ENCODE data around the gene NSMCE1. TPM values are rescaled to one million over a fixed set of nuclear protein-coding genes. Genes with fewer than 3 reads are reported as not detected.

The NSMCE1 gene
- total and polyA plus RNA-seq, 7 experiments from 2014 or later, result 45.5 to 220 (median 71.7) TPM

DNA sequence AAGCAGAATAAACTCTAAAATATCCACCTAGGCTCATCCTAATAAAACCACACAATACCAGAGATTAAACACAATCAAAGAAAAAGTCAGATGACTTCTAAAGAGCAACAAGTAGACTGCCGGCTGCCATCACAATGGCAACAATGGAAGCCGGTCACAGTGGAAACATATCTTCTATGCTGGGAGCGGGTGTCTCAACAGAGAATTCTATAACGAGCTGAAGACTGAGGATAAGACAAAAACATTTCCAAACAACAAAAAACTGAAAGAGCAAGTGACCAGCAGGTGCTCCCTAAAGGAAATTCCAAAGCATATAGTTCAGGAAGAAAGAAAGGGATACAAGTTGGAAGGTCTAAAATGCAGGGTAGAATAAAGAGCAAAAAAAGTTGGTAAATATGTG, 8.9 kb downstream of the NSMCE1 start:
- H3K36me3 Mint-ChIP-seq, result peaks cover 23 to 61% (median 38%) of the 10 kb centered on the region in 5 donors
- no peak overlapping the region for H3K4me3 Mint-ChIP-seq
- no peaks in the 10 kb centered on the region for H3K9me3 ChIP-seq (ENCODE audit: control insufficient read depth in 2 of 3, low read length in 3 of 3)
- H3K4me1 Mint-ChIP-seq, result peaks cover 41 to 87% (median 84%) of the 10 kb centered on the region in 7 donors
- H3K27ac Mint-ChIP-seq, result peak overlapping the region in 5 of 9 donors; percentile 5 to 79 (median 25)
- POLR2A ChIA-PET, result interaction anchor here (0.8 to 1.4 kb wide), 6 partner anchors 9 to 25 kb away, joined by 3 to 5 read pairs (median 3); partner anchors contain the start of gene NSMCE1
- H3K27ac ChIP-seq (ENCODE audit: low read depth, low read length), result no peak overlapping the region
- CTCF ChIA-PET, result interaction anchor here (0.7 to 0.8 kb wide), 2 partner anchors 121 to 141 kb away, joined by 3 read pairs; no protein-coding TSS in a partner anchor
- ATAC-seq (no peak), DNase-seq (no peak)
- peaks cover 0 to 7% of the 10 kb centered on the region in 2 donors for H3K4me1 ChIP-seq (ENCODE audit: control insufficient read depth in 2 of 2, insufficient read depth in 2 of 2, low read length in 2 of 2)
- H3K4me3 ChIP-seq (ENCODE audit: low read length), result no peak overlapping the region
- H3K9me3 Mint-ChIP-seq, result peaks cover 0 to 4% (median 0%) of the 10 kb centered on the region in 11 donors
- H3K27me3 ChIP-seq (ENCODE audit: control insufficient read depth in 2 of 2, insufficient read depth in 2 of 2, low read length in 2 of 2), result no peaks in the 10 kb centered on the region
- no peaks in the 10 kb centered on the region for H3K27me3 Mint-ChIP-seq
- intact Hi-C loops (cut with micrococcal nuclease), result no loop called here
- H3K36me3 ChIP-seq (ENCODE audit: control insufficient read depth in 2 of 3, insufficient read depth in 3 of 3, low read length in 3 of 3), result peaks cover 0 to 14% (median 3%) of the 10 kb centered on the region in 3 experiments

DNA sequence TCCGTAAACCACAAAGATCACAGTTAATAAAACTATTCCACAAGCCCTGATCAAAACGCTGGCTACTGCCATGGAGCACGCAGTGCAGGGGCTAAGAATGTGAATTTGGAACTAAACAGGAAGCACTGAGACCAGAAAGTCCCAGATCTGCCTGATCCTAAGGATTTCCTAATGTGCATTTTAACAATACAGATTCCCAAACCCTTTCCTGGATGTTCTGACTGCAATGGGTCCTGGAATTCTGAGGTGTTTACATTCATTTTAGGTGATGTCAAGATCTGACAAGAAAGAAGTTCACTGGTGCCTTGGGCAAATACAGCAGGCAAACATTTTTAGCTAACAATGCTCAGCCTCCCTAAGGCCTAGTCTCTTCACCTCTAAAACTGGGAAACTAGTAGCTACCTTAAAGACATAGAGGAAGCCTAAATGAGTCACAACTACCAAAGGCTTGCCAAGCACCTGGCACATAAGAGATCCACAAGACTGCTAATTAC, 10.3 kb downstream of the NSMCE1 start:
- ATAC-seq, result no peak

DNA sequence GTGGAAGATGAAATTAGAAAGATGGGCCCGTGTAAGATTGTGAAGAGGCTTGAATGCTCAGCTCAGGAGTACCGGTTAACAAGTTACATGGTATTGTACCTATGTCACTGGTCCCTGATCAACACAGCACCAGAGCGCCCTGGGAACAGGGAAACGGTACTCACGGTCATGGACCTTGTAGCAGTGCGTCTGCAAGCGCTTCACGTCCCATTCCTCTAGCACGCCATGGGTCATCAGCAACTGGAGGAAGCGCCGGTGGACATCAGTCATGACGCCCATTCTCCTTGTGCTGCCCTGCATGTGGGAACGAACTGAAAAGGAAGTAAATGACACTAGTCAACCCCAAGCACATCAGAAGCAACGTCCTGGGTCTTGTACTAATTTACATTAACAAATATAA, 11.3 kb downstream of the NSMCE1 start:
- POLR2A ChIA-PET, result interaction anchor here (12.1 kb wide), 1 partner anchor 20 kb away, joined by 142 read pairs; no protein-coding TSS in a partner anchor
- Histone ChIP-seq H3K9me3 (ENCODE audit: control insufficient read depth in 2 of 3, low read length in 3 of 3) (no peaks in the 10 kb centered on the region), H3K27ac (ENCODE audit: low read depth, low read length) (no peak overlapping the region), H3K4me1 (ENCODE audit: control insufficient read depth in 2 of 2, insufficient read depth in 2 of 2, low read length in 2 of 2) (peaks cover 4 to 28% of the 10 kb centered on the region in 2 donors), H3K27me3 (ENCODE audit: control insufficient read depth in 2 of 2, insufficient read depth in 2 of 2, low read length in 2 of 2) (no peaks in the 10 kb centered on the region), H3K4me3 (ENCODE audit: low read length) (no peak overlapping the region), H3K36me3 (ENCODE audit: control insufficient read depth in 2 of 3, insufficient read depth in 3 of 3, low read length in 3 of 3) (peaks cover 0 to 14% (median 3%) of the 10 kb centered on the region in 3 experiments)
- DNase-seq (no peak), ATAC-seq (no peak)
- peak overlapping the region in 3 of 9 donors; percentile 20 to 91 (median 28) for H3K27ac Mint-ChIP-seq
- H3K4me3 Mint-ChIP-seq, result no peak overlapping the region
- intact Hi-C loops (cut with micrococcal nuclease), result no loop called here
- no peaks in the 10 kb centered on the region for H3K9me3 Mint-ChIP-seq
- peaks cover 17 to 55% (median 35%) of the 10 kb centered on the region in 5 donors for H3K36me3 Mint-ChIP-seq
- H3K27me3 Mint-ChIP-seq, result no peaks in the 10 kb centered on the region
- CTCF ChIA-PET, result no interaction called here
- peaks cover 48 to 87% (median 82%) of the 10 kb centered on the region in 7 donors for H3K4me1 Mint-ChIP-seq

More for the DNA sequence above, 10.3 kb downstream of the NSMCE1 start:
- ChIA-PET CTCF (no interaction called here), POLR2A (interaction anchor here (12.1 kb wide), 1 partner anchor 21 kb away, joined by 142 read pairs; no protein-coding TSS in a partner anchor)
- Mint-ChIP-seq H3K4me1 (peaks cover 50 to 89% (median 86%) of the 10 kb centered on the region in 7 donors), H3K4me3 (no peak overlapping the region), H3K27ac (peak overlapping the region in 6 of 9 donors; percentile 13 to 70 (median 44)), H3K27me3 (no peaks in the 10 kb centered on the region), H3K36me3 (peaks cover 23 to 59% (median 43%) of the 10 kb centered on the region in 5 donors), H3K9me3 (peaks cover 0 to 3% (median 0%) of the 10 kb centered on the region in 11 donors)
- no peaks in the 10 kb centered on the region for H3K9me3 ChIP-seq (ENCODE audit: control insufficient read depth in 2 of 3, low read length in 3 of 3)
- intact Hi-C loops (cut with micrococcal nuclease), result no loop called here
- H3K4me3 ChIP-seq (ENCODE audit: low read length), result no peak overlapping the region
- H3K27ac ChIP-seq (ENCODE audit: low read depth, low read length), result no peak overlapping the region
- H3K27me3 ChIP-seq (ENCODE audit: control insufficient read depth in 2 of 2, insufficient read depth in 2 of 2, low read length in 2 of 2), result no peaks in the 10 kb centered on the region
- H3K36me3 ChIP-seq (ENCODE audit: control insufficient read depth in 2 of 3, insufficient read depth in 3 of 3, low read length in 3 of 3), result peaks cover 0 to 14% (median 3%) of the 10 kb centered on the region in 3 experiments
- H3K4me1 ChIP-seq (ENCODE audit: control insufficient read depth in 2 of 2, insufficient read depth in 2 of 2, low read length in 2 of 2), result peaks cover 4 to 21% of the 10 kb centered on the region in 2 donors
- no peak for DNase-seq

DNA sequence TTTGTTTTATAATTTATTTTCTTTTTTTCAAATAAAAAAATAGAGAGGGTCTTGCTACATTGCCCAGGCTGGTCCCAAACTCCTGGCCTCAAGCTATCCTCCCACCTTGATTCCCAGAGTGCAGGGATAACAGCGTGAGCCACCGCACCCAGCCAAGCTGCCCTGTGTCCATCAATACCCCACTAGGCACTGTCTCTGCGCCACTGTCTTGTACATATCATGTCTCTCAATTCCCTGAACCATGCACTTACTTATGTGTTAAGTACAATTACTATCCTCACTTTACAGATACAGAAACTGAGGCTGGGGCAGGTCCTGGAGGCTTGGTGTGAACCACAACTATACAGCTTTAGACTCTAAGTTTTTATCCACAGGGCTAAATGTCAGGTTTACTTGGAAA, 11.7 kb downstream of the NSMCE1 start:
- Histone ChIP-seq H3K27ac (ENCODE audit: low read depth, low read length) (no peak overlapping the region), H3K36me3 (ENCODE audit: control insufficient read depth in 2 of 3, insufficient read depth in 3 of 3, low read length in 3 of 3) (peaks cover 0 to 14% (median 3%) of the 10 kb centered on the region in 3 experiments), H3K27me3 (ENCODE audit: control insufficient read depth in 2 of 2, insufficient read depth in 2 of 2, low read length in 2 of 2) (no peaks in the 10 kb centered on the region), H3K9me3 (ENCODE audit: control insufficient read depth in 2 of 3, low read length in 3 of 3) (no peaks in the 10 kb centered on the region), H3K4me3 (ENCODE audit: low read length) (no peak overlapping the region), H3K4me1 (ENCODE audit: control insufficient read depth in 2 of 2, insufficient read depth in 2 of 2, low read length in 2 of 2) (peaks cover 4 to 32% of the 10 kb centered on the region in 2 donors)
- no peak for ATAC-seq
- Mint-ChIP-seq H3K4me3 (no peak overlapping the region), H3K9me3 (no peaks in the 10 kb centered on the region), H3K27ac (peak overlapping the region in 4 of 9 donors; percentile 2 to 91 (median 24)), H3K4me1 (peaks cover 47 to 88% (median 82%) of the 10 kb centered on the region in 7 donors), H3K27me3 (no peaks in the 10 kb centered on the region), H3K36me3 (peaks cover 17 to 55% (median 34%) of the 10 kb centered on the region in 5 donors)
- POLR2A ChIA-PET, result interaction anchor here (12.1 kb wide), 1 partner anchor 19 kb away, joined by 142 read pairs; no protein-coding TSS in a partner anchor
- no peak for DNase-seq
- intact Hi-C loops (cut with micrococcal nuclease), result no loop called here
- CTCF ChIA-PET, result no interaction called here

DNA sequence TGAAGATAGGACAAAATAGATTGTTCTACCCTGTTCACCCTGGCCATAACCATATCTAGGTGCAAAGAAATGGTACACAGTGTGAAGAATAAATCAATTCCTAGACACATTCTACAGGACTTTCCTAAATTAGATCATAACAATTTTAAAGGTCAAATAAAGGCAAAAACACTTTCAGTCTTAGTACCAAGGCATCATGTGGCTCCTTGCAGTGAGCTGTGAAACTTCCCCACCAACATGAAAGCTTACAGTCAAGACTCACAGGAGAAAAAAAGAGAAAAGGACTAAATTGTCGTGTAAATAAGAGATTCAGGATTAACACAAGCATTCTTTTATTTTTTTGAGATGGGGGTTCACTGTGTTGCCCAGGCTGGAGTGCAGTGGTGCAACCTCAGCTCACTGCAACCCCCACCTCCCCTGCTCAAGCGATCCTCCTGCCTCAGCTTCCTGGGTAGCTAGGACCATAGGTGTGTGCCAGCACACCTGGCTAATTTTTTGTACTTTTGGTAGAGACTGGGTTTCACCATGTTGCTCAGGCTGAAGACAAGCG, 14.2 kb downstream of the NSMCE1 start:
- H3K9me3 ChIP-seq (ENCODE audit: control insufficient read depth in 2 of 3, low read length in 3 of 3), result no peaks in the 10 kb centered on the region
- H3K27me3 ChIP-seq (ENCODE audit: control insufficient read depth in 2 of 2, insufficient read depth in 2 of 2, low read length in 2 of 2), result no peaks in the 10 kb centered on the region
- Mint-ChIP-seq H3K4me3 (peak overlapping the region; percentile 0 to 82 (median 68)), H3K9me3 (no peaks in the 10 kb centered on the region), H3K27me3 (no peaks in the 10 kb centered on the region), H3K36me3 (peaks cover 14 to 63% (median 47%) of the 10 kb centered on the region in 5 donors), H3K4me1 (peaks cover 44 to 89% (median 83%) of the 10 kb centered on the region in 7 donors), H3K27ac (peak overlapping the region; percentile 49 to 95 (median 84))
- CTCF ChIA-PET, result interaction anchor here (1.3 kb wide), 1 partner anchor 19 kb away, joined by 6 read pairs; no protein-coding TSS in a partner anchor
- peaks cover 0 to 14% (median 3%) of the 10 kb centered on the region in 3 experiments for H3K36me3 ChIP-seq (ENCODE audit: control insufficient read depth in 2 of 3, insufficient read depth in 3 of 3, low read length in 3 of 3)
- H3K4me1 ChIP-seq (ENCODE audit: control insufficient read depth in 2 of 2, insufficient read depth in 2 of 2, low read length in 2 of 2), result peaks cover 4 to 32% of the 10 kb centered on the region in 2 donors
- intact Hi-C loops (cut with micrococcal nuclease), result loop anchor here (1.0 to 5.0 kb wide), 6 partner anchors 8 to 63 kb away; partner anchors contain the start of gene NSMCE1 (in 1 of the 2)
- H3K27ac ChIP-seq (ENCODE audit: low read depth, low read length), result peak overlapping the region; percentile 47
- peak in 1 of 9 donors; percentile 41 for DNase-seq
- ATAC-seq, result peak; percentile 65
- H3K4me3 ChIP-seq (ENCODE audit: low read length), result no peak overlapping the region
- POLR2A ChIA-PET, result interaction anchor here (0.9 to 12.1 kb wide), 7 partner anchors 10 to 61 kb away, joined by 3 to 142 read pairs (median 6); partner anchors contain the start of gene NSMCE1

DNA sequence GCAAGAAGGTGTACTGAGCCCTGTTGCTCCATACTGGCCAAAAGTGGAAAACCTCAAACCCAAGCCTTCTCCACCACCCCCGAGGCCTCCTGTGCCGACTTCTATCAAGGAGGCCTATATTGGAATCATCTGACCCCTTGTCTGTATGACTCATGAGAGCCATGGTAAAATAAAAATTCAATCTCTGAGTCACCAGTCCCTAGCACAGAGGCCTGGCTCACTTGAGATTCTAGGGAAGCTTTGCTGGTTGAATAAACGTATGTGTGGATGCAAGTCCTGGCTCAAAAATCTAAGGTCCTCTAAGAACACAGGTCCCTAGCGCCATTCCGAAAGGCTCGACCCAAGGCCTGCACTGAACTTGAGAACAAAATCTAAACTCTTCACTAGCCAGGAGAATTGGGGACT, 15.0 kb downstream of the NSMCE1 start:
- intact Hi-C loops (cut with micrococcal nuclease), result loop anchor here (2.0 to 5.0 kb wide), 2 partner anchors 15 to 64 kb away; partner anchors contain the start of gene NSMCE1 (in 1 of the 2)
- H3K4me1 Mint-ChIP-seq, result peaks cover 40 to 81% (median 77%) of the 10 kb centered on the region in 7 donors
- no peak for ATAC-seq

More for the DNA sequence above, 15.0 kb downstream of the NSMCE1 start:
- Mint-ChIP-seq H3K27me3 (no peaks in the 10 kb centered on the region), H3K4me3 (peak overlapping the region in 9 of 10 donors; percentile 54 to 76 (median 65)), H3K9me3 (peaks cover 0 to 3% (median 0%) of the 10 kb centered on the region in 11 donors), H3K36me3 (peaks cover 14 to 61% (median 42%) of the 10 kb centered on the region in 5 donors), H3K27ac (peak overlapping the region; percentile 49 to 95 (median 85))
- ChIA-PET CTCF (no interaction called here), POLR2A (interaction anchor here (0.9 to 12.1 kb wide), 6 partner anchors 10 to 62 kb away, joined by 3 to 142 read pairs (median 6); partner anchors contain the start of gene NSMCE1)
- Histone ChIP-seq H3K27ac (ENCODE audit: low read depth, low read length) (peak overlapping the region; percentile 47), H3K9me3 (ENCODE audit: control insufficient read depth in 2 of 3, low read length in 3 of 3) (no peaks in the 10 kb centered on the region), H3K36me3 (ENCODE audit: control insufficient read depth in 2 of 3, insufficient read depth in 3 of 3, low read length in 3 of 3) (peaks cover 0 to 14% (median 3%) of the 10 kb centered on the region in 3 experiments), H3K4me3 (ENCODE audit: low read length) (peak overlapping the region; percentile 11), H3K27me3 (ENCODE audit: control insufficient read depth in 2 of 2, insufficient read depth in 2 of 2, low read length in 2 of 2) (no peaks in the 10 kb centered on the region), H3K4me1 (ENCODE audit: control insufficient read depth in 2 of 2, insufficient read depth in 2 of 2, low read length in 2 of 2) (peaks cover 4 to 31% of the 10 kb centered on the region in 2 donors)
- peak in 1 of 9 donors; percentile 41 for DNase-seq
